ENCODE measurements around the gene CCDC90B.
"Not testable (repeated sequence)": the region's sequence is repeated elsewhere in the genome, so short reads cannot be mapped to it uniquely, and the experiment has no call there.

CCDC90B gene

GRCh38 chr11:83317757-83318690 lies 31.9 kb upstream of the CCDC90B start:
- TF ChIP-seq CTCF (conservative IDR thresholded peaks at IDR 0.05; ENCODE audit: low read depth, low read length): no peak
- no peak overlapping the region for H3K4me3 ChIP-seq (ENCODE audit: low read length)
- no peak for DNase-seq (ENCODE audit: low read depth)

- not testable (repeated sequence) for DNase-seq (ENCODE audit: low read depth); H3K4me3 ChIP-seq (ENCODE audit: low read length)
Observed at GRCh38 chr11:83316897-83317268, 30.7 kb upstream of the CCDC90B start.

- not testable (repeated sequence) for DNase-seq (ENCODE audit: low read depth); H3K4me3 ChIP-seq (ENCODE audit: low read length)
Observed at GRCh38 chr11:83316143-83316896, 30.2 kb upstream of the CCDC90B start.

- H3K4me3 ChIP-seq (ENCODE audit: low read length): no peak overlapping the region
- no peak for TF ChIP-seq CTCF (conservative IDR thresholded peaks at IDR 0.05; ENCODE audit: low read depth, low read length)
- no peak for DNase-seq (ENCODE audit: low read depth)
Observed at GRCh38 chr11:83312430-83312829, 26.3 kb upstream of the CCDC90B start.

- DNase-seq (ENCODE audit: low read depth): no peak
- no peak overlapping the region for H3K4me3 ChIP-seq (ENCODE audit: low read length)
- no peak for TF ChIP-seq CTCF (conservative IDR thresholded peaks at IDR 0.05; ENCODE audit: low read depth, low read length)
Observed at GRCh38 chr11:83311701-83312100, 25.5 kb upstream of the CCDC90B start.

GRCh38 chr11:83310718-83311117 lies 24.6 kb upstream of the CCDC90B start:
- no peak for TF ChIP-seq CTCF (conservative IDR thresholded peaks at IDR 0.05; ENCODE audit: low read depth, low read length)
- DNase-seq (ENCODE audit: low read depth): no peak
- no peak overlapping the region for H3K4me3 ChIP-seq (ENCODE audit: low read length)

- not testable (repeated sequence) for DNase-seq (ENCODE audit: low read depth); H3K4me3 ChIP-seq (ENCODE audit: low read length)
Observed at GRCh38 chr11:83308536-83308935, 22.4 kb upstream of the CCDC90B start.

- peak; percentile 23 for TF ChIP-seq CTCF (conservative IDR thresholded peaks at IDR 0.05; ENCODE audit: low read depth, low read length)
- DNase-seq (ENCODE audit: low read depth): no peak
- H3K4me3 ChIP-seq (ENCODE audit: low read length): no peak overlapping the region
Observed at GRCh38 chr11:83306200-83307080, 20.3 kb upstream of the CCDC90B start.

Measured in retinal pigment epithelial cell (primary cell).